T-helper 22 cell (primary cell): ENCODE measurements around the gene LIF.
A peak's percentile ranks its signal among the peaks of the same experiment; 100 is the strongest.

Experiments used
- DNase-seq: peaks from one replicate; pipeline ENCODE4 v3.0.0-alpha.2; 2020; ENCODE audit warnings: low read depth

LIF gene

GRCh38 chr22:30245985-30246813, at the start of gene LIF:
Gene LIF (minus strand): TSS chr22:30246759. CDS start chr22:30246695, 64 bp downstream.
- DNase-seq = no peak

GRCh38 chr22:30296324-30296723, 49.8 kb upstream of the LIF start:
- DNase-seq = no peak

GRCh38 chr22:30295576-30295975, 49.0 kb upstream of the LIF start:
- DNase-seq = no peak

GRCh38 chr22:30294830-30295229, 48.3 kb upstream of the LIF start:
- no peak for DNase-seq

- no peak for DNase-seq
Observed at GRCh38 chr22:30294066-30294465, 47.5 kb upstream of the LIF start.

GRCh38 chr22:30293026-30293425, 46.5 kb upstream of the LIF start:
- no peak for DNase-seq

GRCh38 chr22:30292069-30292970, 45.8 kb upstream of the LIF start:
- no peak for DNase-seq

GRCh38 chr22:30291058-30291892, 44.7 kb upstream of the LIF start:
- no peak for DNase-seq

GRCh38 chr22:30290342-30291057, 43.9 kb upstream of the LIF start:
- DNase-seq = no peak

GRCh38 chr22:30289980-30290313, 43.4 kb upstream of the LIF start:
- no peak for DNase-seq

GRCh38 chr22:30289141-30289979, 42.8 kb upstream of the LIF start, which contains the start of gene CASTOR1:
Gene CASTOR1 (minus strand): TSS chr22:30289505. CDS start chr22:30289497, 8 bp downstream.
- peak; percentile 89 for DNase-seq

- DNase-seq = no peak
Observed at GRCh38 chr22:30288419-30289140, 42.0 kb upstream of the LIF start.

- peak; percentile 64 for DNase-seq
Observed at GRCh38 chr22:30287648-30288418, 41.3 kb upstream of the LIF start.

- DNase-seq = peak; percentile 61
Observed at GRCh38 chr22:30286813-30287647, 40.5 kb upstream of the LIF start.

GRCh38 chr22:30286331-30286730, 39.8 kb upstream of the LIF start:
- DNase-seq = no peak

GRCh38 chr22:30285846-30286200, 39.3 kb upstream of the LIF start:
- no peak for DNase-seq

GRCh38 chr22:30285176-30285845, 38.8 kb upstream of the LIF start:
- DNase-seq = no peak

- DNase-seq = no peak
Observed at GRCh38 chr22:30284666-30285065, 38.1 kb upstream of the LIF start.
